ENCODE results near the gene MSMP.

The MSMP gene

GRCh38 chr9:35771075-35771433 lies 17.0 kb upstream of the MSMP start:
- DNase-seq: no peak

GRCh38 chr9:35769763-35770162 lies 15.7 kb upstream of the MSMP start:
- DNase-seq: no peak

- no peak for DNase-seq
These were observed 13.4 kb upstream of the MSMP start for GRCh38 chr9:35767458-35767857.

GRCh38 chr9:35766997-35767396 lies 12.9 kb upstream of the MSMP start:
- DNase-seq: no peak

GRCh38 chr9:35763803-35764202 lies 9.7 kb upstream of the MSMP start:
- no peak for DNase-seq

- DNase-seq: no peak
These were observed 9.1 kb upstream of the MSMP start for GRCh38 chr9:35763181-35763580.

GRCh38 chr9:35760651-35761050 lies 6.6 kb upstream of the MSMP start:
- DNase-seq: no peak

- no peak for DNase-seq
These were observed 5.7 kb upstream of the MSMP start for GRCh38 chr9:35759795-35760194.

GRCh38 chr9:35758475-35759050 lies 4.5 kb upstream of the MSMP start:
- no peak for DNase-seq

GRCh38 chr9:35757892-35758275 lies 3.8 kb upstream of the MSMP start:
- DNase-seq: no peak

- no peak for DNase-seq
These were observed 3.3 kb upstream of the MSMP start for GRCh38 chr9:35757226-35757891.

- no peak for DNase-seq
These were observed 2.5 kb upstream of the MSMP start for GRCh38 chr9:35756275-35757225.

- DNase-seq: no peak
These were observed 995 bp upstream of the MSMP start for GRCh38 chr9:35755071-35755470.

- DNase-seq: no peak
These were observed 610 bp downstream of the MSMP start for GRCh38 chr9:35753466-35753865.

- DNase-seq: no peak
These were observed 3.9 kb downstream of the MSMP start for GRCh38 chr9:35750256-35750531.

GRCh38 chr9:35749515-35750255 lies 4.4 kb downstream of the MSMP start:
- no peak for DNase-seq

GRCh38 chr9:35748858-35749514 lies 5.1 kb downstream of the MSMP start, which contains the start of the genes GBA2 and RGP1:
TSS of gene GBA2 (minus strand) at chr9:35749228. CDS start at chr9:35748704, 524 bp downstream.
TSS of gene RGP1 (plus strand) at chr9:35749287. CDS start at chr9:35749756, 469 bp downstream.
- peak; percentile 24 for DNase-seq

- no peak for DNase-seq
These were observed 5.7 kb downstream of the MSMP start for GRCh38 chr9:35748242-35748857.

GRCh38 chr9:35746583-35746982 lies 7.5 kb downstream of the MSMP start:
- no peak for DNase-seq

GRCh38 chr9:35745569-35745968 lies 8.5 kb downstream of the MSMP start:
- DNase-seq: no peak

GRCh38 chr9:35743880-35744518 lies 10.1 kb downstream of the MSMP start:
- no peak for DNase-seq

- no peak for DNase-seq
These were observed 10.6 kb downstream of the MSMP start for GRCh38 chr9:35743452-35743851.
